ENCODE measurements around the gene VEGFB. TPM values are rescaled to one million over a fixed set of nuclear protein-coding genes. Genes with fewer than 3 reads are reported as not detected.
"Not testable (repeated sequence)": the region's sequence is repeated elsewhere in the genome, so short reads cannot be mapped to it uniquely, and the experiment has no call there.

The VEGFB gene
- total and polyA plus RNA-seq, 2 donors (not counting 1 experiment from before 2014, with no cell fraction given): 25.3 to 27.9 TPM

- peak overlapping the region; percentile 86 to 97 (median 94) for H3K4me3 ChIP-seq (replicated peaks in 1 of 4; ENCODE audit: control extremely low read depth in 1 of 4, insufficient read depth in 1 of 4, low read depth in 3 of 4, low read length in 4 of 4)
- H3K36me3 ChIP-seq (ENCODE audit: control insufficient read depth, insufficient read depth, low read length): peaks cover 4% of the 10 kb centered on the region
- peak overlapping the region; percentile 85 for H3K27ac ChIP-seq (ENCODE audit: insufficient read depth, low read length)
- peak overlapping the region; percentile 79 for H3K9ac ChIP-seq (ENCODE audit: insufficient read depth, low read length)
- peaks cover 38% of the 10 kb centered on the region for H3K79me2 ChIP-seq (ENCODE audit: control insufficient read depth, insufficient read depth, low read length)
- TF ChIP-seq CTCF (conservative IDR thresholded peaks at IDR 0.05 in 1 of 2, IDR thresholded peaks at IDR 0.05 in 1 of 2; ENCODE audit: low read depth in 1 of 2, low read length in 2 of 2): no peak
- no peak for TF ChIP-seq EZH2 (IDR thresholded peaks at IDR 0.05; ENCODE audit: low read length, missing control alignments)
- peaks cover 18% of the 10 kb centered on the region for H3K4me1 ChIP-seq (ENCODE audit: control insufficient read depth, extremely low read depth, insufficient read depth, low read length)
- no peaks in the 10 kb centered on the region for H3K9me3 ChIP-seq (ENCODE audit: control insufficient read depth, insufficient read depth, low read depth, low read length)
- H3K4me2 ChIP-seq (ENCODE audit: extremely low read depth, insufficient read depth, low read length): peak overlapping the region; percentile 92
- DNase-seq (ENCODE audit: low read depth in 2 of 2): no peak
- H3K27me3 ChIP-seq (ENCODE audit: control insufficient read depth, insufficient read depth, low read length): no peaks in the 10 kb centered on the region
- no peaks in the 10 kb centered on the region for H4K20me1 ChIP-seq (ENCODE audit: control insufficient read depth, extremely low read depth, insufficient read depth, low read length)
- no peak overlapping the region for H2AFZ ChIP-seq (ENCODE audit: low read length)
Observed at GRCh38 chr11:64245401-64245796, 11.0 kb downstream of the VEGFB start.

- no peaks in the 10 kb centered on the region for H3K27me3 ChIP-seq (ENCODE audit: control insufficient read depth, insufficient read depth, low read length)
- peak overlapping the region; percentile 85 for H3K27ac ChIP-seq (ENCODE audit: insufficient read depth, low read length)
- H3K4me1 ChIP-seq (ENCODE audit: control insufficient read depth, extremely low read depth, insufficient read depth, low read length): peaks cover 20% of the 10 kb centered on the region
- H3K4me3 ChIP-seq (replicated peaks in 1 of 4; ENCODE audit: control extremely low read depth in 1 of 4, insufficient read depth in 1 of 4, low read depth in 3 of 4, low read length in 4 of 4): peak overlapping the region; percentile 86 to 97 (median 94)
- peak overlapping the region; percentile 79 for H3K9ac ChIP-seq (ENCODE audit: insufficient read depth, low read length)
- H3K4me2 ChIP-seq (ENCODE audit: extremely low read depth, insufficient read depth, low read length): peak overlapping the region; percentile 92
- H4K20me1 ChIP-seq (ENCODE audit: control insufficient read depth, extremely low read depth, insufficient read depth, low read length): no peaks in the 10 kb centered on the region
- peak; percentile 83 to 95 for DNase-seq (ENCODE audit: low read depth in 2 of 2)
- H3K36me3 ChIP-seq (ENCODE audit: control insufficient read depth, insufficient read depth, low read length): peaks cover 4% of the 10 kb centered on the region
- H3K9me3 ChIP-seq (ENCODE audit: control insufficient read depth, insufficient read depth, low read depth, low read length): no peaks in the 10 kb centered on the region
- H2AFZ ChIP-seq (ENCODE audit: low read length): no peak overlapping the region
- H3K79me2 ChIP-seq (ENCODE audit: control insufficient read depth, insufficient read depth, low read length): peaks cover 38% of the 10 kb centered on the region
- TF ChIP-seq CTCF (conservative IDR thresholded peaks at IDR 0.05 in 1 of 2, IDR thresholded peaks at IDR 0.05 in 1 of 2; ENCODE audit: low read depth in 1 of 2, low read length in 2 of 2) (no peak), EZH2 (IDR thresholded peaks at IDR 0.05; ENCODE audit: low read length, missing control alignments) (no peak)
Observed at GRCh38 chr11:64245797-64246620, 11.6 kb downstream of the VEGFB start.

DNA sequence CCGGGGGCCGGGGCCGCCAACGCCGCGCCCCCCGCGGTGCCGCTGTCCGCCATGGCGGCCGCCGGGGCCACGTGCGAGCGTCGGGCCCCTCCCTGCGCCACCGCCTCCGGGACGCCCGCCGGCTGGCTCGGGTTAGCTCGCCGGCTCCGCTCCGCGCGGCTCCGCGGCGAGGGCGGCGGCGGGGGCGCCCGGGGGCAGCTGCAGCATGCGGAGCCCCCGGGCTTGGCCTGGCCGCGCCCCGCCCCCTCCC is 12.2 kb downstream of the VEGFB start:
- H3K4me2 ChIP-seq (ENCODE audit: extremely low read depth, insufficient read depth, low read length); H2AFZ ChIP-seq (ENCODE audit: low read length); H4K20me1 ChIP-seq (ENCODE audit: control insufficient read depth, extremely low read depth, insufficient read depth, low read length); H3K36me3 ChIP-seq (ENCODE audit: control insufficient read depth, insufficient read depth, low read length); H3K9me3 ChIP-seq (ENCODE audit: control insufficient read depth, insufficient read depth, low read depth, low read length); H3K27me3 ChIP-seq (ENCODE audit: control insufficient read depth, insufficient read depth, low read length); H3K27ac ChIP-seq (ENCODE audit: insufficient read depth, low read length); DNase-seq (ENCODE audit: low read depth in 2 of 2): not testable (repeated sequence)
- Histone ChIP-seq H3K4me1 (ENCODE audit: control insufficient read depth, extremely low read depth, insufficient read depth, low read length) (peaks cover 20% of the 10 kb centered on the region), H3K4me3 (replicated peaks in 1 of 4; ENCODE audit: control extremely low read depth in 1 of 4, insufficient read depth in 1 of 4, low read depth in 3 of 4, low read length in 4 of 4) (peak overlapping the region in 2 of 4 experiments; percentile 92 to 97), H3K9ac (ENCODE audit: insufficient read depth, low read length) (peak overlapping the region; percentile 79), H3K79me2 (ENCODE audit: control insufficient read depth, insufficient read depth, low read length) (peaks cover 39% of the 10 kb centered on the region)

Data from fibroblast of lung (primary cell).